Neural cell (in vitro differentiated cells): Measurements from ENCODE around the gene ITGB5.

Experiments
- CTCF ChIP-seq: fragments of 450-650 bp; IDR thresholded peaks from 2 replicates; pipeline ENCODE4 v1.5.1; 2014; ENCODE audit warnings: antibody characterized with exemption, mild to moderate bottlenecking, moderate library complexity; ENCODE audit not compliant: poor library complexity, severe bottlenecking
- EZH2 ChIP-seq: fragments of 200-600, 300-800 bp; shearing (Covaris generic), sonication (generic); IDR thresholded peaks from 2 replicates; pipeline ENCODE4 v1.6.1; 2014; ENCODE audit warnings: antibody characterized with exemption, low read length, borderline replicate concordance, mild to moderate bottlenecking; ENCODE audit not compliant: insufficient read depth, poor library complexity, severe bottlenecking
- MXI1 ChIP-seq: fragments of 450-650 bp; conservative IDR thresholded peaks from 2 replicates; pipeline ENCODE4 v1.6.1; 2014; ENCODE audit warnings: antibody characterized with exemption, mild to moderate bottlenecking; ENCODE audit not compliant: poor library complexity, severe bottlenecking
- POLR2AphosphoS5 ChIP-seq: IDR thresholded peaks from 2 replicates; pipeline ENCODE4 v1.6.1; 2012
- RAD21 ChIP-seq: fragments of 450-650 bp; conservative IDR thresholded peaks from 2 replicates; pipeline ENCODE4 v1.6.1; 2014; ENCODE audit warnings: antibody characterized with exemption, mild to moderate bottlenecking, moderate library complexity
- TF ChIP-seq, protein P1 (sequence below): IDR thresholded peaks from 2 replicates; pipeline ENCODE4 v1.6.1; 2012; ENCODE audit warnings: borderline replicate concordance

DNA sequence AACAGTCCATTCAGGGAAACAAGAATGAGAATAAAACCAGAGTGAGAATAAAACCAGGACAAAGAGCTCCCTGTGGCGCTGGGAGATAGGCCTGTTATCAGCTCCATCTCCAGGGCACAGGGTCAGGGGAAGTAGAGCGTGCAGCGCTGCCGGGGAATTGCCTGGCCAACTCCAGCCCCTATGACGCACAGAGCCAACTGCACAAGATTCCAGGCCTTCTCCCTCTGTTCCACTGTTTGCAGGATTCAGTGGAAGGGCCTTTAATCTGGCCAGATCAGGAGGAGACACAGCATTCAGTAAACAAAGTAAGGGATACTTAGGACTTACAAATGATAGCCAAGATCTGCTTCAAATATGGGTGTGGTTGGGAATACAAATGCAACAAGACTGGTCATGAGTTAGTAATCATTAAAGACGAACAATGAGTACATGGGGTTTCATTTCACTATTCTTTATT, 49.4 kb downstream of the ITGB5 start:
- TF ChIP-seq CTCF (no peak), RAD21 (no peak), EZH2 (no peak), MXI1 (no peak), POLR2AphosphoS5 (no peak)
- TF ChIP-seq, protein P1, sequence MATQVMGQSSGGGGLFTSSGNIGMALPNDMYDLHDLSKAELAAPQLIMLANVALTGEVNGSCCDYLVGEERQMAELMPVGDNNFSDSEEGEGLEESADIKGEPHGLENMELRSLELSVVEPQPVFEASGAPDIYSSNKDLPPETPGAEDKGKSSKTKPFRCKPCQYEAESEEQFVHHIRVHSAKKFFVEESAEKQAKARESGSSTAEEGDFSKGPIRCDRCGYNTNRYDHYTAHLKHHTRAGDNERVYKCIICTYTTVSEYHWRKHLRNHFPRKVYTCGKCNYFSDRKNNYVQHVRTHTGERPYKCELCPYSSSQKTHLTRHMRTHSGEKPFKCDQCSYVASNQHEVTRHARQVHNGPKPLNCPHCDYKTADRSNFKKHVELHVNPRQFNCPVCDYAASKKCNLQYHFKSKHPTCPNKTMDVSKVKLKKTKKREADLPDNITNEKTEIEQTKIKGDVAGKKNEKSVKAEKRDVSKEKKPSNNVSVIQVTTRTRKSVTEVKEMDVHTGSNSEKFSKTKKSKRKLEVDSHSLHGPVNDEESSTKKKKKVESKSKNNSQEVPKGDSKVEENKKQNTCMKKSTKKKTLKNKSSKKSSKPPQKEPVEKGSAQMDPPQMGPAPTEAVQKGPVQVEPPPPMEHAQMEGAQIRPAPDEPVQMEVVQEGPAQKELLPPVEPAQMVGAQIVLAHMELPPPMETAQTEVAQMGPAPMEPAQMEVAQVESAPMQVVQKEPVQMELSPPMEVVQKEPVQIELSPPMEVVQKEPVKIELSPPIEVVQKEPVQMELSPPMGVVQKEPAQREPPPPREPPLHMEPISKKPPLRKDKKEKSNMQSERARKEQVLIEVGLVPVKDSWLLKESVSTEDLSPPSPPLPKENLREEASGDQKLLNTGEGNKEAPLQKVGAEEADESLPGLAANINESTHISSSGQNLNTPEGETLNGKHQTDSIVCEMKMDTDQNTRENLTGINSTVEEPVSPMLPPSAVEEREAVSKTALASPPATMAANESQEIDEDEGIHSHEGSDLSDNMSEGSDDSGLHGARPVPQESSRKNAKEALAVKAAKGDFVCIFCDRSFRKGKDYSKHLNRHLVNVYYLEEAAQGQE = no peak
